Measurements from ENCODE around the gene GLRX3. TPM values are rescaled to one million over a fixed set of nuclear protein-coding genes. Genes with fewer than 3 reads are reported as not detected.
A peak's percentile ranks its signal among the peaks of the same experiment; 100 is the strongest.
"Not testable (repeated sequence)": the region's sequence is repeated elsewhere in the genome, so short reads cannot be mapped to it uniquely, and the experiment has no call there.

GLRX3 gene
- total RNA-seq, 1 experiment from 2014 or later: 135 TPM

DNA sequence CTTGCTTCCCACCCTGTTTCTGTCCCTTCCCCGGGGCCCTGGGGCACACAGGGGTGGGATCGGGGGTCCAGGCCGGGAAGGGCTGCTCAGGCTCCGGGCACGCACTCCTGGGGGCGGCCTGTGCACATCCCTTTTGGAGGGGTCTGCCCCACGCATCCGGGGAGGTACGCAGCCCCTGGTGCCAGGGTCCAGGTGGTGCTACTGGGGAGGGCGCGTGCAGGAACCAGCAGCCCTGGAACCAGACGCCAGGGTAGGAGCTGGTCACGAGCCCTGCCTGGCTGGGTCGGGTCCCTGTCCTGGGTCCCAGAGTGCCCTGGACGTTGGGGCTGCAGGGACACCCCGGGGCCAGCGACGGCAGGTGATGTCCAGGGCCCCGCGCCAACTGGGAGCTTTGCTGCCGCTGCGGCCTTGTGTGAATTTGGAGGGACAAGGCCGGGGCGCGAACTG lies 53.4 kb downstream of the GLRX3 start:
- no peak for DNase-seq (ENCODE audit: low read depth)

GRCh38 chr10:130190055-130190736 lies 54.0 kb downstream of the GLRX3 start:
- peak; percentile 51 for DNase-seq (ENCODE audit: low read depth)

GRCh38 chr10:130190737-130191115 lies 54.5 kb downstream of the GLRX3 start:
- DNase-seq (ENCODE audit: low read depth): no peak

GRCh38 chr10:130191380-130191779 lies 55.2 kb downstream of the GLRX3 start:
- DNase-seq (ENCODE audit: low read depth): no peak

DNA sequence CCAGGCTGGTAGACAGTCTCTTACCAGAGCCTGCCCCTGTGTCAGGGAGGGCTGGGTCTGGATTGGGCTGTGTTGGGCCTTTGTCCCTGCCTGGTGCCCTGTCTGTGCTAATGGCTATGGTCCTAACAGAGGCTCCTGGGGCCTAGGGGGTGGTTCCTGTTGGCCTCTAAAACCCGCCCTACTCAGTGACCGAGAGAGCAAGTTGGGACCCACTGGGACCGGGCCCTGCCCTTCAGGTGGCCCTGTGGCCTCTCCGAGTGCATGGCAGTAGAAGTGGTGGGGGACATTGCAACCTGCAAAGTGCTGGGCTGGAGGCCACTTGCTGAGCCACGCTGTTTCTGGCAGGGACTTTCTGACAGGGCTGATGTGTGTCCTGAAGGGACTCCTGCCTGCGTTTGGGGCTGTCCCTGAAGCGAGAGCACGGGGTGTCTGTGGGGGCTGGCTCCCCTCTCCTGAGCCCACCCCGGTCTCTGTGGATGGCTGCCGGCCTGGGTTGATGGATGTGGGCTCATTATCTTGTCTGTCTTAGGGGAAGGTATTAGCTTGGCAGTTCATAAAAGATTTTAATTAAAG lies 56.2 kb downstream of the GLRX3 start:
- no peak for DNase-seq (ENCODE audit: low read depth)

GRCh38 chr10:130193033-130193432 lies 56.8 kb downstream of the GLRX3 start:
- no peak for DNase-seq (ENCODE audit: low read depth)

GRCh38 chr10:130193493-130194193 lies 57.5 kb downstream of the GLRX3 start:
- no peak for DNase-seq (ENCODE audit: low read depth)

DNA sequence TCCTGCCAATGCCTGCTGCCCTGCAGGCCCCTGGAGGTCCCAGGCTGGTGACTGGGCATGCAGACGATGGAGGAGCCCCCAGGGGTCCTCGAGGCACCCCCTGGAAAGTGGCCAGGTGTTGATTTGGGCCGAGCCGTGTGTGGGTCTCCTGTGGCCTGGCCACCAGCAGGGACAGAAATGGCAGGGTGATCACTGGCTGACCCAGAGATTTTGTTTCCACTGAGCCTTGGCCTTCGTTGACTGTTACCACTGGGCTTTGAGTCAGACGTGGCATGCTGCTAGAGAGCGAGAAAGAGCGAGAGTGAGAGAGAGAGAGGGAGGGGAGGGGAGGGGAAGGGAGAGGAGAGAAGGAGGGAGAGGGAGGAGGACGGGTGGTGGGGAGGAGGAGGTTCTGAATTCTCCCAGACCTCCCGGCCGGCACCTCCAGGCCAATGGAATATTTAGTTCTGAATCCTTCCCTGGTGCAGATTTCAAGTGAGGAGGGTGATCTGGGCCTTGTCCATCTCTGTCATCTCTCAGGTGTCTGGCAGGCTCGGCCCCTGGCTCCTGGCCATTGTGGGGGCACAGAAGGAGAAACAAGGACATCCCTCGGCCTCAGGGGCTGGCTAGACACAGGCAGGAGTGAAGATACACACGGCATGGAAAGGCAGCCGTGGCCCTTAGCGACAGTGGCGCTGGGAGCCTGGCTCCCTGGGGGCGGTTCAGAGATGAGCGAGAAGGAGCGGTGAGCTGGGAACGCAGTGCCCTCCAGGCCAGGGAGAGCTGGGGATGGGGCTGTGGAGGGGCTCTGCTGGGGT lies 58.2 kb downstream of the GLRX3 start:
- DNase-seq (ENCODE audit: low read depth): no peak

- no peak for DNase-seq (ENCODE audit: low read depth)
Measured at GRCh38 chr10:130194991-130195645, 58.9 kb downstream of the GLRX3 start.

DNA sequence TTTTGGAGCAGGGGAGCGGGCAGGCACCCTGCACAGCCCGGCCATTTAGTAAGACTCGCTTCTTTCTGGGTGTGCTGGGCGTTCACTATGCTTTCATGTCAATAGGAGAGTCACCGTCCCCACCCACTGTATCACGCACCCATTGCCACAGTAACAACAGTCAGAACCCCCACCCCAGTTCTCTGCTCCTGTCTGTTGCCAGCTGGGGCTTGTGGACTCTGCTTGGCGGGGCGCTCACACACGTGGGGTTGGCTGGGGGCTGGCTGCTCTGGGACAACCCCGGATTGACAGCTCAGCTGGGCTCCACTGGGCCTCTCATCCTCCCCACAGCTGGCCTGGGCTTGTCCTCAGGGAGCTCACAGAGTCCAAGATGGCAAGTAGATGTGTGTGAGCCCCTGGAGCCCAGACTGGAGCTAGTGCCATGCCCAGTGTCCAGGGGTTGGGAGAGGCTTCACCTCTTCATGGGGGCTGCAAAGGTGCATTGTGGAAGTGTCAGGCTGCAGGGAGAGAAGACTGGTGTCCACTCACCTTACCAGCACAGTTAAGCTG lies 59.6 kb downstream of the GLRX3 start:
- DNase-seq (ENCODE audit: low read depth): no peak

- DNase-seq (ENCODE audit: low read depth): no peak
Measured at GRCh38 chr10:130196511-130197487, 60.6 kb downstream of the GLRX3 start.

DNA sequence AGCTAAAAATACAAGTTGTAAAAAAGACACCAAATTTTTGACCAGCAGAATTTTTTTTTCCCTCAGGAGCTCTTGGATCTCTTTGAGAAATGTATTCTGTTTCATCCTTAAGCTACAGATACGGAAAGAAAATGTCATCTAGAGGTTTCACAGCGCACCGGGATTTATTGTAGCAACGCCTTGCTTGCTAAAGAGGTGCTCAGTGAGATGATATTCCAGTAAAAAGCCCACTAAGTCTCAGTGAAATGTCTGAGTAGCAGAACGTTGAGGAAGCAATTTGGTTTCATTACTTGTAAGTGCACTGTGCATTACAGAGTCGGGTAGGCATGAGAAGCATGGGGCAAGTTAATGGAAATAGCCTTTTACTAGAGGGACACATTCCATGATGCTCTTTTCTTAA lies 62.5 kb downstream of the GLRX3 start:
- DNase-seq (ENCODE audit: low read depth): no peak

- DNase-seq (ENCODE audit: low read depth): no peak
Measured at GRCh38 chr10:130200179-130201042, 64.2 kb downstream of the GLRX3 start.

- DNase-seq (ENCODE audit: low read depth): no peak
Measured at GRCh38 chr10:130201043-130201380, 64.8 kb downstream of the GLRX3 start.

DNA sequence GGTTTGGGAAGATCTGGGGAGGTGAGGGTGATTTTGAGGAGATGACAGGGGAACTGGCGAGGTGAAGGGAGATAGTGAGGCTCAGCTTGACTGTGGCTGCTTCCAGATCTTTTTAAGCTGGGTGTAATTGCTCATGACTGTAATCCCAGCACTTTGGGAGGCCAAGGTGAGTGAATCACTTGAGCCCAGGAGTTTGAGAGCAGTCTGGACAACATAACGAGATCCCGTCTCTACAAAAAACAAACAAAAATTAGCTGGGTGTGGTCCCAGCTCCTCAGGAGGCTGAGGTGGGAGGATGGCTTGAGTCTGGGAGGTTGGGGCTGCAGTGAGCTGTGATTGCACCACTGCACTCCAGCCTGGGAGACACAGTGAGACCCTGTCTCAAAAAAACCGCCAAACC lies 66.0 kb downstream of the GLRX3 start:
- not testable (repeated sequence) for DNase-seq (ENCODE audit: low read depth)

DNA sequence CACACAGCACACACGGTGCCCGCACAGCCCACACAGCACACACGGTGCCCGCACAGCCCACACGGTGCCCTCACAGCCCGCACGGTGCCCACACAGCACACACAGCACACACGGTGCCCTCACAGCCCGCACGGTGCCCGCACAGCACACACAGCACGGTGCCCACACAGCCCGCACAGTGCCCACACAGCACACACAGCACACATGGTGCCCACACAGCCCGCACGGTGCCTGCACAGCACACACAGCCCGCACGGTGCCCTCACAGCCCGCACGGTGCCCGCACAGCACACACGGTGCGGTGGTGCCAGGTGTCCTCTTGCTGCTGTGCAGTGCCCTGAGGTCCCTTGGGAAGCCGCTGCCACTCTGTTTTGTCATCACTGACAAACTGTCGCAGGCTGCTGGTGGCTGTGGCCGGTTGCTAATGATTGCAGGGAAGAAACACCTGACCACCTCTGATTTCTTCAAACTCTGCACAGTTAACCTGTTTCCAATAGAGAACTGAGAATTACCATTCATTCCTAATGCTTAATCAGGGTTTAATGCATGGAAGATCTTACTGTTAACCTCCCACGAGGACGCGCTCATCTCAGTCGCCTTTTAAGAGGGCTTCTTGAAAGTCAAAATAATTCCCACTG lies 66.9 kb downstream of the GLRX3 start:
- DNase-seq (ENCODE audit: low read depth): no peak

GRCh38 chr10:130203626-130204025 lies 67.4 kb downstream of the GLRX3 start:
- DNase-seq (ENCODE audit: low read depth): no peak

DNA sequence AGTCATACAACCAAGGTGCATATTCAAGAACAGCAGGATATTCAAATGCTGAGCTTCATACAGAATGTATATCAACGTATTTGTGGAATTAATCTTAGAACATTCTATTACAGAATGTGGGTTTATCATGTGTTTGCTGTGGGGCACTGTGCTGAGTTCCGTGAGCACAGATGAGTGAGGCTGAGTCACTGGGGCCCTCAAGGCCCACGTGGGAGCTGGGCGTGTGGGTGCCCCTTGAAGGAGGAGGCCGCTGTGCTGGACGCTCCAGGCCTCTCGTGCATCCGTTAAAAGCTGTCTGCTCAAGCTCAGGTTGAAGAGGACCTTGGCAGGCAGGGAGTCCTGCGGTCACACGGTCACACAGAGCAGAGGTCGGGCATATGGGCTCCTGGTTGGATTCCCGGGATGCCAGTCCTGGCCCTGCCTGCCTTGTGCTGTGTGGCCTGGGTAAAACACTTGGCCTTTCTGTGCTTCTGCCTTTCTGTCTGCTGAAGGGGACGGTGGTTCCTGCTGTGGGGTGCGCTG lies 70.1 kb downstream of the GLRX3 start:
- DNase-seq (ENCODE audit: low read depth): peak; percentile 27

- no peak for DNase-seq (ENCODE audit: low read depth)
Measured at GRCh38 chr10:130207205-130207604, 71.0 kb downstream of the GLRX3 start.
